ENCODE measurements around the gene CEACAM16.

DNA sequence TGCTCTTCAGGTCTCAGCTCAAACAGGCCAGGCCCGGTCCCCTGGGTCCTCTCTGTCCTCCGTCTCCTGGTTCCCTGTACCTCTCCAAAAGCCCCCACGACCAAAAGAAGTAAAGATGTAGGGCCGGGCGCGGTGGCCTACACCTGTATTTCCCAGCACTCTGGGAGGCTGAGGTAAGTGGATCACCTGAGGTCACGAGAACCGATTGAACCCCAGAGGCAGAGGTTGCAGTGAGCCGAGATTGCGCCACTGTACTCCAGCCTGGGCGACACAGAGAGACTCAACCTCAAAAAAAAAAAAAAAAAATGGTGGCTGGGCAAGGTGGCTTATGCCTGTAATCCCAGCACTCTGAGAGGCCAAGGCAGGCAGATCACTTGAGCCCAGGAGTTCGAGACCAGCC, 27.5 kb downstream of the CEACAM16 start:
- TF ChIP-seq POLR2A (IDR thresholded peaks at IDR 0.05; ENCODE audit: extremely low read depth, insufficient read length) (no peak), MYC (IDR thresholded peaks at IDR 0.05; ENCODE audit: low read depth, low read length) (no peak)
- TF ChIP-seq, protein P1, sequence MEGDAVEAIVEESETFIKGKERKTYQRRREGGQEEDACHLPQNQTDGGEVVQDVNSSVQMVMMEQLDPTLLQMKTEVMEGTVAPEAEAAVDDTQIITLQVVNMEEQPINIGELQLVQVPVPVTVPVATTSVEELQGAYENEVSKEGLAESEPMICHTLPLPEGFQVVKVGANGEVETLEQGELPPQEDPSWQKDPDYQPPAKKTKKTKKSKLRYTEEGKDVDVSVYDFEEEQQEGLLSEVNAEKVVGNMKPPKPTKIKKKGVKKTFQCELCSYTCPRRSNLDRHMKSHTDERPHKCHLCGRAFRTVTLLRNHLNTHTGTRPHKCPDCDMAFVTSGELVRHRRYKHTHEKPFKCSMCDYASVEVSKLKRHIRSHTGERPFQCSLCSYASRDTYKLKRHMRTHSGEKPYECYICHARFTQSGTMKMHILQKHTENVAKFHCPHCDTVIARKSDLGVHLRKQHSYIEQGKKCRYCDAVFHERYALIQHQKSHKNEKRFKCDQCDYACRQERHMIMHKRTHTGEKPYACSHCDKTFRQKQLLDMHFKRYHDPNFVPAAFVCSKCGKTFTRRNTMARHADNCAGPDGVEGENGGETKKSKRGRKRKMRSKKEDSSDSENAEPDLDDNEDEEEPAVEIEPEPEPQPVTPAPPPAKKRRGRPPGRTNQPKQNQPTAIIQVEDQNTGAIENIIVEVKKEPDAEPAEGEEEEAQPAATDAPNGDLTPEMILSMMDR (IDR thresholded peaks at IDR 0.05; ENCODE audit: low read depth, low read length) = no peak
- TF ChIP-seq, protein P2, sequence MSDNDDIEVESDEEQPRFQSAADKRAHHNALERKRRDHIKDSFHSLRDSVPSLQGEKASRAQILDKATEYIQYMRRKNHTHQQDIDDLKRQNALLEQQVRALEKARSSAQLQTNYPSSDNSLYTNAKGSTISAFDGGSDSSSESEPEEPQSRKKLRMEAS (IDR thresholded peaks at IDR 0.05; ENCODE audit: low read depth, low read length) = no peak

Measured in NB4 (cell line).